Lower lobe of right lung (tissue), 2 donors: ENCODE data around the gene AMHR2. TPM values are rescaled to one million over a fixed set of nuclear protein-coding genes. Genes with fewer than 3 reads are reported as not detected.
"Not testable (repeated sequence)": the region's sequence is repeated elsewhere in the genome, so short reads cannot be mapped to it uniquely, and the experiment has no call there.

Source experiments
- ATAC-seq, 2 donors: fragments of 200-7000 bp; cut with Tn5 transposase; one replicate each; pipeline ENCODE4 v1.9.1; 2020 to 2022; ENCODE audit warnings: mild to moderate bottlenecking in 2 of 2, moderate library complexity in 2 of 2
- DNase-seq: peaks from one replicate; pipeline ENCODE4 v3.0.0-alpha.2; 2020
- H3K27ac ChIP-seq: fragments of 200-600 bp; one replicate; pipeline ENCODE4 v1.8.0; 2022
- H3K27me3 ChIP-seq: fragments of 200-600 bp; one replicate; pipeline ENCODE4 v1.8.0; 2022; ENCODE audit warnings: low read depth
- H3K36me3 ChIP-seq: fragments of 200-600 bp; one replicate; pipeline ENCODE4 v1.8.0; 2022; ENCODE audit warnings: mild to moderate bottlenecking
- H3K4me1 ChIP-seq: fragments of 200-600 bp; one replicate; pipeline ENCODE4 v1.8.0; 2022
- H3K4me3 ChIP-seq: fragments of 200-600 bp; one replicate; pipeline ENCODE4 v1.8.0; 2022; ENCODE audit warnings: mild to moderate bottlenecking
- H3K9me3 ChIP-seq: fragments of 200-600 bp; one replicate; pipeline ENCODE4 v1.8.0; 2022
- intact Hi-C: fragments of 100-400 bp; cut with DNase I; formaldehyde crosslinking; loops from one replicate; pipeline ENCODE4 v1.11.0; 2022
- total RNA-seq: library from RNA; stranded (reverse); fragmentation: NEBNext Ultra II Directional; extraction: Animal tissue kit (Norgen Biotek cat#: 25700); gene quantifications from one replicate; pipeline ENCODE4 v1.2.1, GENCODE V29; 2021
- TF ChIP-seq, protein P1 (sequence below): fragments of 200-600 bp; IDR thresholded peaks from one replicate; pipeline ENCODE4 v1.8.0; 2022; ENCODE audit warnings: antibody characterized with exemption, mild to moderate bottlenecking
- donor health status: DM: no; HTN: yes; CAD: no; lungs with severe emphysema.

The AMHR2 gene
- total RNA-seq, 1 donor from 2014 or later = 1.2 TPM

DNA sequence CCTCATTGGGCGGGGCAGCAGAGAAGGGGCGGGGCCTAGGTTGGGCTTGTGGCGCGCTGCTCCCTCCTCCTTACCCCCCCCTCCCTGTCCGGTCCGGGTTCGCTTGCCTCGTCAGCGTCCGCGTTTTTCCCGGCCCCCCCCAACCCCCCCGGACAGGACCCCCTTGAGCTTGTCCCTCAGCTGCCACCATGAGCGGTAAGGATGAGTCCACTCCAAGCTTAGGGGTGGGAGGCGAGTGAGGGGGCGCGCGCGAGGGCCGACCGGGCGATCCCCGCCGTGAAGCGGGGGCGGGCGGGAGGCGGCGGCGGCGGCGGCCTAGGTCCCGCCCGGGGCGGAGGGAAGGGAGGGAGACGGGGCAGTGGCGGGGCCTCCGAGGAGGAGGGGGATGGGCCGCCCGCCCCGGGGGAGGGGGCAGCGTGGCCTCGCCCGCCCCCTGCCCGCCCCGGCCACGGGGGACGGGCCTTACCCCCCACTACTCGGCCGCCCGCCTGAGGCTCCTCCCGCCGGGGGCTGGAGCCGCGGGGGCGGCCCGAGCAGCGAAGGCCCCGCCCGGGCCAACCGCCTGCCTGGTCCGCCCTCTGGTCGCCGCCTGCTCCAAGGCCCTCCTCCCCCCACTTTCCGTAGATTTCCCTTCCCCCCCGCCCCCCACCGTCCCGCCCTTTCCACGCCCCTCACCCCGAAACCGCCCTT lies 43.4 kb upstream of the AMHR2 start, which contains the start of gene SP1:
SP1 (plus strand) TSS at position 73 of the 690 bp plus-strand sequence; CDS start at position 189, 116 bp downstream.
- Histone ChIP-seq H3K36me3 (peaks cover 42% of the 10 kb centered on the region), H3K27ac (peak within 1 kb of the TSS; percentile 96), H3K4me1 (peaks cover 53% of the 10 kb centered on the region), H3K4me3 (peak within 1 kb of the TSS; percentile 65), H3K27me3 (no peaks in the 10 kb centered on the region), H3K9me3 (no peaks in the 10 kb centered on the region)
- ATAC-seq (peak; percentile 85 to 90), DNase-seq (peak; percentile 97)
- TF ChIP-seq, protein P1, sequence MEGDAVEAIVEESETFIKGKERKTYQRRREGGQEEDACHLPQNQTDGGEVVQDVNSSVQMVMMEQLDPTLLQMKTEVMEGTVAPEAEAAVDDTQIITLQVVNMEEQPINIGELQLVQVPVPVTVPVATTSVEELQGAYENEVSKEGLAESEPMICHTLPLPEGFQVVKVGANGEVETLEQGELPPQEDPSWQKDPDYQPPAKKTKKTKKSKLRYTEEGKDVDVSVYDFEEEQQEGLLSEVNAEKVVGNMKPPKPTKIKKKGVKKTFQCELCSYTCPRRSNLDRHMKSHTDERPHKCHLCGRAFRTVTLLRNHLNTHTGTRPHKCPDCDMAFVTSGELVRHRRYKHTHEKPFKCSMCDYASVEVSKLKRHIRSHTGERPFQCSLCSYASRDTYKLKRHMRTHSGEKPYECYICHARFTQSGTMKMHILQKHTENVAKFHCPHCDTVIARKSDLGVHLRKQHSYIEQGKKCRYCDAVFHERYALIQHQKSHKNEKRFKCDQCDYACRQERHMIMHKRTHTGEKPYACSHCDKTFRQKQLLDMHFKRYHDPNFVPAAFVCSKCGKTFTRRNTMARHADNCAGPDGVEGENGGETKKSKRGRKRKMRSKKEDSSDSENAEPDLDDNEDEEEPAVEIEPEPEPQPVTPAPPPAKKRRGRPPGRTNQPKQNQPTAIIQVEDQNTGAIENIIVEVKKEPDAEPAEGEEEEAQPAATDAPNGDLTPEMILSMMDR = no peak
- intact Hi-C loops = no loop called here

DNA sequence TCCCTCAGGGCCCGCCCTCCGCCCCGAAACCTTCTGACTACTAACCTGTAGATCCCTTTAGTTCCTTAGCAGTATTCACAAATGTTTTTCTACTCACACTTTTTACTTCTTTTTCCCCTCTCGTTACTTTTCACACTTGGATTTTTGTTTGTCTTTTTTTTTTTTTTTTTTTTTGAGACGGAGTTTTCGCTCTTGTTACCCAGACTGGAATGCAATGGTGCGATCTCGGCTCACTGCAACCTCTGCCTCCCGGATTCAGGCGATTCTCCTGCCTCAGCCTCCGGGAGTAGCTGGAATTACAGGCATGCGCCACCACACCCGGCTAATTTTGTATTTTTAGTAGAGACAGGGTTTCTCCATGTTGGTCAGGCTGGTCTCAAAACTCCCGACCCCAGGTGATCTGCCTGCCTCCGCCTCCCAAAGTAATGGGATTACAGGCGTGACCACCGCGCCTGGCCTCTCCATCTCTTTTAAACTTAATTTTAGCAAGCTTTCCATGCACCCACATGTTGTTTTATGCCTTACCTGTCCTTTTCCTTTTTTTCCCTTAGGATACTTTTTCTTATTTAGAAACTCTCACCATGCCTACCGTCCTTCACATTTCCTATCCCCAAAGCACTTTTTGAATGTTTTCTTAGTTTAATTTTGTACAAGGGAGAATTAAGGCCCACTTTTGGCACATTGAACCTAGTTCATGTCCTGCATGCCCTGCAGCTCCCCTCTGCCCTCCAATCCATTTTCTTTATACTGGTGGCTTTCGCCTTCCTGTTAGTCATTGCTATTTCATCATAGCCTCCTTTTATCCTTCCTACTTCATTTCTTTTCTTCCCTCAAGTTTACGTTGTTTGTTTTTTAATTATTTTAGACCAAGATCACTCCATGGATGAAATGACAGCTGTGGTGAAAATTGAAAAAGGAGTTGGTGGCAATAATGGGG lies 42.6 kb upstream of the AMHR2 start:
- Histone ChIP-seq H3K9me3 (no peaks in the 10 kb centered on the region), H3K36me3 (peaks cover 50% of the 10 kb centered on the region), H3K4me3 (peak overlapping the region; percentile 61), H3K27me3 (no peaks in the 10 kb centered on the region), H3K4me1 (peaks cover 61% of the 10 kb centered on the region), H3K27ac (peak overlapping the region; percentile 91)
- DNase-seq (peak; percentile 47), ATAC-seq (no peak)
- intact Hi-C loops = no loop called here
- TF ChIP-seq, protein P1 = no peak

- DNase-seq = peak; percentile 65
- Histone ChIP-seq H3K9me3 (no peaks in the 10 kb centered on the region), H3K4me3 (peak overlapping the region; percentile 61), H3K36me3 (peaks cover 56% of the 10 kb centered on the region), H3K27ac (peak overlapping the region; percentile 91), H3K27me3 (no peaks in the 10 kb centered on the region), H3K4me1 (peaks cover 70% of the 10 kb centered on the region)
- intact Hi-C loops = no loop called here
- TF ChIP-seq, protein P1 = peak; percentile 44
- no peak for ATAC-seq
Measured at GRCh38 chr12:53381731-53382630, 41.7 kb upstream of the AMHR2 start.

GRCh38 chr12:53383258-53383657 lies 40.4 kb upstream of the AMHR2 start:
- no peaks in the 10 kb centered on the region for H3K9me3 ChIP-seq
- peak overlapping the region; percentile 61 for H3K4me3 ChIP-seq
- TF ChIP-seq, protein P1 = no peak
- H3K4me1 ChIP-seq = peaks cover 83% of the 10 kb centered on the region
- DNase-seq (no peak), ATAC-seq (no peak)
- peaks cover 69% of the 10 kb centered on the region for H3K36me3 ChIP-seq
- no peak overlapping the region for H3K27ac ChIP-seq
- intact Hi-C loops = no loop called here
- H3K27me3 ChIP-seq = no peaks in the 10 kb centered on the region

DNA sequence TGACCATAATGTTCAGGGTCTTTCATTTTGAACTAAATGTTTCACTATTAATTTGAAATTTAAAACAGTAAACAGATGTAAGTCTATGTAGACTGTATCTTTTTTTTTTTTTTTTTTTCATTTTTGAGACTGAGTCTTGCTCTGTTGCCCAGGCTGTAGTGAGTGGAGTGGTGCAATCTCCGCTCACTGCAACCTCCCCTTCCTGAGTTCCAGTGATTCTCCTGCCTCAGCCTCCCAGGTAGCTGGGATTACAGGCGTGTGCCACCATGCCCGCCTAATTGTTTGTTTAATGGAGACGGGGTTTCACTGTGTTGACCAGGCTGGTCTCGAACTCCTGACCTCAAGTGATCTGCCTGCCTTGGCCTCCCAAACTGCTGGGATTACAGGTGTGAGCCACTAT lies 37.3 kb upstream of the AMHR2 start:
- H3K9me3 ChIP-seq, ATAC-seq, intact Hi-C loops, H3K27ac ChIP-seq, H3K27me3 ChIP-seq: not testable (repeated sequence)
- Histone ChIP-seq H3K4me3 (peak overlapping the region; percentile 26), H3K4me1 (peaks cover 100% of the 10 kb centered on the region), H3K36me3 (peaks cover 85% of the 10 kb centered on the region)
- peak; percentile 2 for DNase-seq
